ENCODE data around the gene SMIM44.

Gene SMIM44

DNA sequence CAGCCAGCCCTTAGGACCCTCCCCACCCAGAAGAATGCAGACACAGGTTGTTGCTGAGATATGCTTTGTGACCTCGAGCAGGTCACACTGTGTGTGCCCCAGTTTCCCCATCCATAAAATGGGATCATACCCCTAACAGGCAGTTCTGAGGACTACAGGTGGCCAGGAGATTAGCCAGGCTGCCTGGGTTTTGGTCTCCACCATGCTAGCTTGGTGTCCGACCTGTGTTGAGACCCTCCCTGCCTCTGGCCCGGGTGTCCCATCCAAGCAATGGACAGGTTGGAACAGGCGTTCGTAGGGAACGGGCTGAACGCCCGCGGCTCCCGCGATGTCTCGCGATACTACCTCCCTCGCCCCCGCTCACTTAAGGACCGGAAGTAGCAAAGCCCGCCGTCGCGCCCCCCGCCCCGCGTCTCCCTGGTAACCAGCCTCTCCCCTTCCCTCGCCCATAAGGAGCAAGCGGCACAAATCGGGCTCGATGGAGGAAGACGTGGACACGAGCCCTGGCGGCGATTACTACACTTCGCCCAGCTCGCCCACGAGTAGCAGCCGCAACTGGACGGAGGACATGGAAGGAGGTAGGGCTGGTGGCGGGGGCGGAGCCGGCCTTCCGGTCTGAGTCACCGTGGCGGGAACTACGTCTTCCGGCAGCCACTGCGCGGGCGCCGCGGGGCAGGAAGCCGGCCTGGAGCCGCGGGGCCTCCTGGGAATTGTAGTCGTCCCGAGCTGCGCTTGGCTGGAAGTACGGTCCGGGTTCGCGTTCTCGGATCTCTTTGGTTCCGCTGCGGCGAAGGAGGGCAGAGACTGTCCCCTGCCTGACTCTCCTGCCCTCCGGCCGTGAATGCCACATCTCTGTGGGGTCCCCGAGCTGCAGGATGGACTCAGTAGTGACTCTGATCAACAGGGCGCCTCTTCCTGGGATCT is 48.3 kb downstream of the SMIM44 start:
- DNase-seq (ENCODE audit: low read depth in 3 of 3): peak; percentile 94 to 96 (median 95)

DNA sequence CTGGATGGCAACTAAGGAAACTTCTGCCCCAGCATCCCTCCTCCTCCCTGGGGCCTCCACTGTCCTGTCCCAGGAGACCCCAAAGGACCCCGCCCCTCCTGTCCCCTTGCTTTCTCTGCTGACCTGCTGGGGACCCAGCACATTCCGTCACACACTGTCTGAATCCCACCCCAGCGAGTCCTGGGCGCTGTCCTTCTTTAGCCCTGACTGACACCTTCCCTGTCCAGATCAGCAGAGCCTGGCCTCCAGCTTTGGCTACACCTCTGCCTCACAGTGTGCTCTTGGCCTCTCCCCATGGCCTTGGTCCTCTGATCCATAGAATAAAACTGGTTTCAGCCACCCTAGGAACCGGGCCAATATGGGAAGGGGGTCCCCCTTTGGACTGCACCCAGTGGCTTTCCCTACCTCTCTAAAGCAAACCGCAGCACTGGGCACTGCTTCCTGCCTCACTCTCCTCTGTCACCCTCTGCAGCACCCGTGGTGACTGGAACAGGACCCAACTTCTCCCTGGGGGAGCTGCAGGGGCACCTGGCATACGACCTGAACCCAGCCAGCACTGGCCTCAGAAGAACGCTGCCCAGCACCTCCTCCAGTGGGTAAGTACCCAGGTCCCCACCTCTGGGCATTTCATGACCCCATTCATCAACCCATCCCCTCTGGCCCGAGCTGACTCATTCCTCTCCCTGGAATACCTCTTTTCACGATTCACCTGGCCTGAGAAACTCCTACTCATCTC is 49.3 kb downstream of the SMIM44 start:
- no peak for DNase-seq (ENCODE audit: low read depth in 3 of 3)

DNA sequence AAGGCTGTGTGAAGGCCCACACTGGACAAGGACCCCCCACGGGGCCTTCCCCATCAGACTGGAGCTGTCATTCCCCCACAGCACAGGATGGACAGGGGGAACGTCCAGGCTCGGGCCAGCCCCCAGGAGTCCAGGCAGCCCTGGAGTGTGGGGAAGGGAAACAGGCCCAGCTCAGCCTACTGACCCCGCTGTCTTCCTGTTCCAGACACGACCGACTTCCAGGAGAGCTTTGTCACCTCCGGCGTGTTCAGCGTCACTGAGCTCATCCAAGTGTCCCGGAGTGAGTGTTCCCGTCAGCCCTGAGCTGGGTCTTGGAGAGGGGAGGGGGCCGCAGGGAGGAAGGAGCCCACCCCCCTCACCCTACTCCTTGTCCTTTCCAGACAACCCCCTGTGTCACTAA is 49.9 kb downstream of the SMIM44 start:
- no peak for DNase-seq (ENCODE audit: low read depth in 3 of 3)
